Pancreas (tissue), 10 donors: ENCODE data around the gene SLC34A3. TPM values are rescaled to one million over a fixed set of nuclear protein-coding genes. Genes with fewer than 3 reads are reported as not detected.
A peak's percentile ranks its signal among the peaks of the same experiment; 100 is the strongest.

Source experiments
- ATAC-seq, 4 donors: fragments of 200-7000 bp; cut with Tn5 transposase; one replicate each; pipeline versions ENCODE4 v1.8.0 to v1.9.1; 2020; ENCODE audit warnings: mild to moderate bottlenecking in 4 of 4, moderate library complexity in 4 of 4
- DNase-seq, 6 donors: peaks; one replicate each; pipeline ENCODE4 v3.0.0-alpha.2; 2020
- FAIRE-seq: peaks from 2 replicates; lab custom pipeline; 2012; peaks lifted over from hg19 to GRCh38; lab: Jason Lieb, UNC
- H3K27ac ChIP-seq, 4 donors: fragments of 200-600 bp; sonication (generic); 1 replicate in 3 of 4; 2 replicates in 1 of 4; pipeline versions ENCODE4 v1.5.0 to v1.8.0; 2020
- H3K27me3 ChIP-seq, 4 donors: fragments of 200-600 bp; one replicate each; pipeline ENCODE4 v1.8.0; 2021
- H3K36me3 ChIP-seq, 3 donors: fragments of 200-600 bp; sonication (generic) in 1 of 3; one replicate each; pipeline versions ENCODE4 v1.5.0 to v1.8.0; 2020 to 2021
- H3K4me1 ChIP-seq, 3 donors: fragments of 200-600 bp; one replicate each; pipeline ENCODE4 v1.8.0; 2021
- H3K4me3 ChIP-seq, 4 donors: fragments of 200-600 bp; sonication (generic) in 2 of 4; one replicate each; pipeline versions ENCODE4 v1.5.0 to v1.8.0; 2020 to 2021
- H3K9me3 ChIP-seq, 4 donors: fragments of 200-600 bp; one replicate each; pipeline ENCODE4 v1.8.0; 2021
- WGBS, 2 donors: extraction: QIAGEN DNeasy Blood & Tissue Kit; methylation state at CpG; one replicate each; pipeline ENCODE4 v1.1.7; 2013; 5-methylcytosine and 5-hydroxymethylcytosine counted together
- intact Hi-C, 3 donors: fragments of 100-400 bp; cut with DNase I; formaldehyde crosslinking; loops; one replicate each; pipeline versions ENCODE4 v1.11.1 to v1.14.2; 2022
- polyA plus RNA-seq, 2 donors: library from polyadenylated mRNA; stranded (reverse); fragments of 200-250 nt; gene quantifications; one replicate each; pipeline ENCODE4 v1.2.3, GENCODE V29; 2013
- total RNA-seq, 6 donors: library from RNA; stranded (reverse); fragmentation: NEBNext Ultra II Directional in 4 of 6; extraction: Animal tissue kit (Norgen Biotek cat#: 25700) in 4 of 6; gene quantifications; one replicate each; pipeline versions ENCODE4 v1.2.1 to v1.2.4, GENCODE V29; 2021 to 2023
- TF ChIP-seq, protein P1 (sequence below), 4 donors: fragments of 200-600 bp; sonication (generic) in 3 of 4; IDR thresholded peaks; one replicate each; pipeline versions ENCODE4 v1.5.0 to v1.8.0; 2021; ENCODE audit warnings: antibody characterized with exemption in 4 of 4
- donor health status: healthy with polysubstance abuse.
- donor health status: DM: no; HTN: no; CAD: no; lungs with moderate emphysema.
- donor health status: DM: no; HTN: no; CAD: no.
- donor health status: control.
- donor health status: control.
- donor health status: Bipolar disorder and iron deficiency.
- donor health status: DM: yes; HTN: yes; CAD: no.
- donor health status: DM: no; HTN: no; CAD: no.
- donor health status: DM: no; HTN: no; CAD: no.
- donor health status: DM: yes; HTN: yes; CAD: no.

The SLC34A3 gene
- total and polyA plus RNA-seq, 8 donors, result 0.12 to 0.42 (median 0.20) TPM; not detected in 4

DNA sequence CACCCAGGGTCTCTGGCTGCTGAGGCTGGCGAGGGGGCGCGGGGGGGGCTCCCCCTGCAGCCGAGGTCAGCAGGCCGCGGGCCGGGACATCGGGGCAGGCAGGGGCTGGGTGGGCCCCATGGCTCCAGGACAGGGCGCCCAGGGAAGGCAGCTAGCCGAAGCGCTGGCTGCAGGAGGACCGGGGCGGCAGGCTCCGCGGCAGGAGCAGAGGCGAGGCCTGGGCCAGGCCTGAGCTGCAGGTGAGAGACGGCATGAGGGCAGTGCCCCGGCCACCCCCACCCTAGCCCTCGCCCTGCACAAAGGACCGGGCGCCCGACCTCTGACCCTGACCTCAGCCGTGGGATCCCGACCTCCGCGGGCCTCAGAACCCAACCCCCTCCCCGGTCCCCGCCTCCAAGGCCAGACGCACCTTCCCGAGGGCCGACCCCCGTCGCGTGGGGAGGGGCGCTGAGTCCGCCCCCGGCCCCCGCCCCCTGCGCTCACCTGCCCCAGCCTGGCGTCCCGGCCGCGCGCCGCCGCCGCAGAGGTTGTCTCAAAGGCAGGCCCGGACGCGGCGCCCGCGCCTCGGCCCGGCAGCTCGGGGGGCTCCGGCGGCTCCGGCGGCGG lies 9.1 kb upstream of the SLC34A3 start:
- FAIRE-seq, result no peak
- intact Hi-C loops, result no loop called here
- Histone ChIP-seq H3K4me3 (peak overlapping the region in 3 of 4 donors; percentile 18 to 48 (median 48)), H3K9me3 (no peaks in the 10 kb centered on the region), H3K27me3 (no peaks in the 10 kb centered on the region), H3K27ac (peak overlapping the region in 2 of 4 donors; percentile 8 to 19), H3K36me3 (no peaks in the 10 kb centered on the region), H3K4me1 (peaks cover 6 to 12% (median 7%) of the 10 kb centered on the region in 3 donors)
- ATAC-seq, result no peak
- peak in 4 of 6 donors; percentile 43 to 71 (median 48) for DNase-seq
- TF ChIP-seq, protein P1, sequence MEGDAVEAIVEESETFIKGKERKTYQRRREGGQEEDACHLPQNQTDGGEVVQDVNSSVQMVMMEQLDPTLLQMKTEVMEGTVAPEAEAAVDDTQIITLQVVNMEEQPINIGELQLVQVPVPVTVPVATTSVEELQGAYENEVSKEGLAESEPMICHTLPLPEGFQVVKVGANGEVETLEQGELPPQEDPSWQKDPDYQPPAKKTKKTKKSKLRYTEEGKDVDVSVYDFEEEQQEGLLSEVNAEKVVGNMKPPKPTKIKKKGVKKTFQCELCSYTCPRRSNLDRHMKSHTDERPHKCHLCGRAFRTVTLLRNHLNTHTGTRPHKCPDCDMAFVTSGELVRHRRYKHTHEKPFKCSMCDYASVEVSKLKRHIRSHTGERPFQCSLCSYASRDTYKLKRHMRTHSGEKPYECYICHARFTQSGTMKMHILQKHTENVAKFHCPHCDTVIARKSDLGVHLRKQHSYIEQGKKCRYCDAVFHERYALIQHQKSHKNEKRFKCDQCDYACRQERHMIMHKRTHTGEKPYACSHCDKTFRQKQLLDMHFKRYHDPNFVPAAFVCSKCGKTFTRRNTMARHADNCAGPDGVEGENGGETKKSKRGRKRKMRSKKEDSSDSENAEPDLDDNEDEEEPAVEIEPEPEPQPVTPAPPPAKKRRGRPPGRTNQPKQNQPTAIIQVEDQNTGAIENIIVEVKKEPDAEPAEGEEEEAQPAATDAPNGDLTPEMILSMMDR (IDR thresholded peaks at IDR 0.05), result no peak
- 5 to 9% methylated on average over 31 to 61 of the region's 61 CpGs for WGBS, 2 donors

GRCh38 chr9:137222190-137223077 lies 8.3 kb upstream of the SLC34A3 start, which contains the start of gene RNF208:
RNF208 (minus strand) TSS chr9:137222240; CDS start chr9:137221212, 1,028 bp downstream.
- no peaks in the 10 kb centered on the region for H3K27me3 ChIP-seq
- peak in 4 of 6 donors; percentile 33 to 68 (median 44) for DNase-seq
- no peak for FAIRE-seq
- intact Hi-C loops, result no loop called here
- H3K4me3 ChIP-seq, result peak within 1 kb of the TSS; percentile 18 to 88 (median 38)
- no peaks in the 10 kb centered on the region for H3K36me3 ChIP-seq
- H3K9me3 ChIP-seq, result no peaks in the 10 kb centered on the region
- 5 to 7% methylated on average over 47 to 88 of the region's 88 CpGs for WGBS, 2 donors
- H3K4me1 ChIP-seq, result peaks cover 11 to 20% (median 15%) of the 10 kb centered on the region in 3 donors
- TF ChIP-seq, protein P1 (IDR thresholded peaks at IDR 0.05), result no peak
- peak within 1 kb of the TSS; percentile 73 to 90 (median 82) for H3K27ac ChIP-seq
- ATAC-seq, result peak in 3 of 4 donors; percentile 1 to 7 (median 2)

DNA sequence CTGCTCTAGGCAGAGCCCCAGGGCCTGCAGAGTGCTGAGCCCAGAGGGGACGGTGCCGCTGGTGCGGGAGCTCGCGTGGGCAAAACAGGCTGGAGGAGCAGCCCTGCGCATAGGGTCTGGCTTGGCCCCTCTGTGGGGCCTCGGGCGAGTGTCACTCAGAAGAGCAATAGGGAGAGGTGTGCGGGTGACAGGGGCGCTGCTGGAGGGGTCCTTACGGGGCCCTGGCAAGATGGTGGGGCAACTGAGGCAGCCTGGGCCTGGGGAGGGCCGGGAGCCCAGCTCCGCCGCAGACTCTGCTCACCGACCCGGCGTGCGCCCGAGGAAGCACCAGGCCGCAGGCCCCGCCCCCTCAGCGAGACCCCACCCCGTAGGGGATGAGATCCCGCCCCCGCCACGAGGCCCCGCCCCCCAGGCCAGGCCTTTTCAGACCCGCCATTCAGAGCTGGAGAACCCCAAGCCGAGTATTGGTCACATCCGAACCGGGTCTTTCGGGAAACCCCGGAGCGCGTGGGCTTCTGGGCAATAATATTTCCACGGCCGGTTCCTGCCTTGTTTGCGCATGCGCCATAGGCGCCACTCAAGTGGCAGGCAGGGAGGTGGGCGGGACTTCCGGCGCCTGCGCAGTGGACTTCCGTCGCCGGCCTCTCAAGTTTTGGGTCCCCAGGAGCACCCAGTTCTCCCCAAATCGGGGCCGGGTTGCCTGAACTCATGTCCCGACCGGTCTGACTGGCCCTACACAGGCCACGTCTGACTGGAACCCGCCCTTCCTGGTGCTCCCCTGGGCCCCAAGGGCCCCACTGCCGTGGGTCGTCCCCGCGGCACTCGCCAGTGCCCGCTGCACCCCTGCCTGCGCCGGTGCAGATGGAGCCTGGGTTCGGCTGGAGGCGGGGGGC lies 7.4 kb upstream of the SLC34A3 start:
- Histone ChIP-seq H3K27ac (peak overlapping the region; percentile 78 to 90 (median 84)), H3K36me3 (no peaks in the 10 kb centered on the region), H3K4me1 (peaks cover 12 to 22% (median 17%) of the 10 kb centered on the region in 3 donors), H3K9me3 (no peaks in the 10 kb centered on the region), H3K4me3 (peak overlapping the region; percentile 27 to 88 (median 50)), H3K27me3 (no peaks in the 10 kb centered on the region)
- peak; percentile 76 to 91 (median 82) for ATAC-seq
- WGBS, 2 donors, result 1% methylated on average over 61 to 63 of the region's 63 CpGs
- FAIRE-seq, result peak; percentile 5
- intact Hi-C loops, result no loop called here
- DNase-seq, result peak; percentile 96 to 100 (median 98)
- TF ChIP-seq, protein P1 (IDR thresholded peaks at IDR 0.05), result no peak

- WGBS, 2 donors, result 51 to 67% methylated on average over 17 to 23 of the region's 23 CpGs
- peak within 1 kb of the TSS in 3 of 4 donors; percentile 78 to 87 (median 82) for H3K27ac ChIP-seq
- FAIRE-seq (no peak), ATAC-seq (no peak), DNase-seq (peak in 2 of 6 donors; percentile 54 to 77)
- TF ChIP-seq, protein P1 (IDR thresholded peaks at IDR 0.05), result no peak
- intact Hi-C loops, result no loop called here
- peak within 1 kb of the TSS in 3 of 4 donors; percentile 48 to 88 (median 51) for H3K4me3 ChIP-seq
- peaks cover 12 to 20% (median 17%) of the 10 kb centered on the region in 3 donors for H3K4me1 ChIP-seq
- no peaks in the 10 kb centered on the region for H3K27me3 ChIP-seq
- H3K9me3 ChIP-seq, result no peaks in the 10 kb centered on the region
- H3K36me3 ChIP-seq, result no peaks in the 10 kb centered on the region
Measured at GRCh38 chr9:137224830-137225694, 5.6 kb upstream of the SLC34A3 start, which contains the start of gene CYSRT1. CYSRT1 (plus strand) TSS chr9:137225174; CDS start chr9:137225622, 448 bp downstream.
